Stimulated activated CD4-positive, alpha-beta T cell treated with anti-CD3 and anti-CD28 coated beads, Interleukin-12 subunit alpha, Interleukin-12 subunit beta, amount 100 ng/mL, for 48 hours (primary cell): Measurements from ENCODE around the gene CALHM3.

Experiments
- DNase-seq, 3 donors: peaks; one replicate each; pipeline ENCODE4 v3.0.0-alpha.2; 2020; ENCODE audit warnings: low read depth in 2 of 3, low spot score in 1 of 3

CALHM3 gene

GRCh38 chr10:103475437-103475836 is 3.6 kb downstream of the CALHM3 start:
- no peak for DNase-seq

GRCh38 chr10:103474077-103474476 is 5.0 kb downstream of the CALHM3 start:
- no peak for DNase-seq

DNA sequence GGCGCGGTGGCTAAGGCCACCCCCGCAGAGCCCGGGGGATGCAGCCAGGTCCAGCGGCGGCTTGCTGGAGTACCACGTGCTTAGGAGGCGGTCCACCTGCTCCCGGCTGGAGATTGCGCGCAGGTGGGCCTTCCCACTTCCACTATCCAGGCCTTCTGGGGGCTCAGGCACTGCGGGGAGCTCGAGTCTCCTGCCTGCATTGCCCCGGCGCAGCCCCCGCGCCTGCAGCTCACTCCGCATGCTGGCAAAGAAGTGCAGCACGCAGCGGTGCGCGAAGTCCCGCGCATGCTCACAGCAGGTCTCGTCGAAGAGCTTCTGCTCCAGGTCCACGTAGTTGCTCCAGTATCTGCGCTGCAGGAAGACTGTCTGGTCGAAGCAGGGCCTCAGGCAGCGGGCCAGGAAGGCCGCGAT is 5.8 kb downstream of the CALHM3 start:
- no peak for DNase-seq

DNA sequence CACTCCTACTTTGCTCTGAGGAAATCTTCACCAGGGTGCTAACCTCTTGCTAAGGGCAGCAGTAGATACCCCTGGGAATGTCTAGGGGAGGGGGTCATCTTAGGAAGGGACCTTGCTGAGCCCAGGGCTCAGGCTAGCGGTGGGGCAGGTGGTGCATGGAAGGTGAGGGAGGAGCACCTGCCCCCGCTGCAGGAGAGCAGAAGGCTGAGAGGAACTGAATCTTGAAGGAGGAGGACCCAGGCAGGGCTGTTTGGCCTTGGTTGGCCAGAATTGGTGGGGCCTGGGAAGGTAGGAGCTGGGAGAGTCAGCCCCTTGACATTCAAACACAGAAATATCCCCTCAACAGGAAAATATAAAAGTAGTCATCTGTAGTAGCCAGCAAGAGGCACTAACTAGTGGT is 7.0 kb downstream of the CALHM3 start:
- DNase-seq, result no peak

DNA sequence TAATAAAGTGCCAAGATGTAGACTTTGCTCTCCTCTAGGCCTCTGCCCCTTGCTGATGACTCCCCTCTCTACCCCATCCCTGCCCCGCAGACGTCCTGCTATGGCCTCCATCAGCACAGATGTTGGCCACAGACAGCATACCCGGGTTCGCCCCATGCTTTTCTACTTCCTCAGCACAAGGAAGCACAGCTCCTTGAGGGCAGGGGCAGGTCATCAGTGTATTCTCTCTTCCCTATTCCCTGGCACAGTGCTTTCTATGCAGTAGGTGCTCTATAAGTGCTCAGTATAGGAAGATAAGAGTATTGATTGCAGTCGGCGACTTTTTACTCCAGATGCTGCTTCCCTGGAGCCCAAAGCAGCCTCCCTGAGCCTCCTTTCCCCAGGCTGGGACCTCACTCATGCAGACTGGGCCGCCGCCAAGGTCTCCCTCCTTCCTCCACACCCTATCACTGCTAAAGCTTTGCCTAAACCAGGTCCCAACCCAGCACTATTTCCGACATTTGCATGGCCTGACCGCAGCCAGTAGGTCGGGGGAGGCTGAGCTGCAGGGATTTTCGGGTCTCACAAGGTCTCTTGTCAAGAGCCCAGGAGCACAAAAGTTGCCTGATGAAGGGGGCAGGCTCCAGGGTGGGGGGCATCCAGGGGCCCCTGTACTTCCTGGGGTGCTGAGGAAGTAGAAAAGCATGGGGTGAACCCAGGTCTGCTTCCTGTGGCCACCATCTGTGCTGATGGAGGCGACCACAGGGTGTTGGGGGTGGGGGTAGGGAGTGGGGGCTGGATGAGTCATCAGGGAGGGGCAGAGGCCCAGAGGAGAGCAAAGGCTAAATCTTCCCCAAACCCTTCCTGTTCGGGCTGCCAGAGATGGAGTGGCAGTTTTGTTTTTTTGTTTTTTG is 8.0 kb downstream of the CALHM3 start:
- DNase-seq, result peak; percentile 43 to 53 (median 50)

DNA sequence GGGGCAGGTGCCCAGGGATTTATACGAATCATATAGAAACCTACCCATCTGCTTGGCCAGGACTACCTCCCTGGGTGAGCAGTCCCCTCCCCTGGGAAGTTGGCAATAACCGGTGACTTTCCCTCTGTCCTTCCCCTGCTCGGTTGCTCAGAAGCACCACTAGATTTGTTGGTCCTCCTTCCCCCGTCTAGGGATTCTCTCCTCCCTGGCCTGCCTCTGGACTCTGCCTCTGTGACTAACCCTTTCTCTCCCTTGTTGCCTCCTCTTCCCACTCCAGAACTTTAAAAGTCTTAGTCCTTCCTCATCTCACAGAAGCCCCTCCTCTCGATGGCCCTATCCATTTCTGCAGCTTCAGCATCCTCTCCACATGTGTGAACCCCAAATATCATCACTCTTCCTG is 9.8 kb downstream of the CALHM3 start:
- DNase-seq, result no peak

- DNase-seq, result no peak
Measured at GRCh38 chr10:103467406-103467805, 11.6 kb downstream of the CALHM3 start.

DNA sequence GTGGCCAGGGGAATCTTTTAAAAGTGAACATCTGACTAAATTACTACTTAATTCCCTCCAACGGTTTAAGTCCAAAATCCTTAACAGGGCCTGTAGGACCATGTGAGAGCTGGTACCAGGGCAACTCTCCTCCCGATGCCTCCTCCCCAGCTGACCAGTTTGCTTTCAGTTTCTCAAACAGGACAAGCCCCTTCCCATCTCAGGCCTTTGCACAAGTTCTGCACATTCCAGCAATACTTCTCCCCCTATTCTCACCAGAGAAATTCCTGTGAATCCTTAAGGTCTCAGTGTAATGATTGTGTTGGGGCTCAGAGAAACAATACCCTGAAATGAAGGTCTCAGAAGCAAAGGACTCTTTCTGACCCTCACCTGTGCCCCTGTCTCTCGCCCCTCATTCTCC is 12.3 kb downstream of the CALHM3 start:
- DNase-seq, result no peak

GRCh38 chr10:103465411-103466179 is 13.4 kb downstream of the CALHM3 start:
- DNase-seq, result no peak

GRCh38 chr10:103463499-103463898 is 15.5 kb downstream of the CALHM3 start:
- DNase-seq, result no peak

DNA sequence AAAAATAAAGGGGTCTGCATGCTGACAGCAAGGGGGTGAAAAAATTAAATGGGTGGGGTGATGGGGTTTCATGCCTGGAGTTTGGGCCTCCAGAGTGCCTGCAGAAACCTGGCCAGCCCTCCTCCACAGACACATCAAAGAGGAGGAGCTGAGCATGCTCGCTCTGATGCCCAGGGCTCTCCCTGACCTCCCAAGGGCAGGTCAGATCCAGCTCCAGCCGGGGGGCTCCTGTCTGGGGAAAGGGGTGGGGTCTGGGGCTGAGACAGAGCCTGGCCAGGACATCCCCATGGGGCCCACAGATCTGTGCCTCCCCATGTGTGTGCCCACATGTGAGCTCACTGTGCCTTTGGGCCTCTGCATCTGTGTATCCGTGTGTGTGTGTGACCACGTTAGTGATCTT is 19.4 kb downstream of the CALHM3 start:
- no peak for DNase-seq

GRCh38 chr10:103458720-103459119 is 20.3 kb downstream of the CALHM3 start, which contains the start of gene CALHM1:
TSS of gene CALHM1 (minus strand) at chr10:103458900. CDS start at chr10:103458751, 149 bp downstream.
- DNase-seq, result no peak

DNA sequence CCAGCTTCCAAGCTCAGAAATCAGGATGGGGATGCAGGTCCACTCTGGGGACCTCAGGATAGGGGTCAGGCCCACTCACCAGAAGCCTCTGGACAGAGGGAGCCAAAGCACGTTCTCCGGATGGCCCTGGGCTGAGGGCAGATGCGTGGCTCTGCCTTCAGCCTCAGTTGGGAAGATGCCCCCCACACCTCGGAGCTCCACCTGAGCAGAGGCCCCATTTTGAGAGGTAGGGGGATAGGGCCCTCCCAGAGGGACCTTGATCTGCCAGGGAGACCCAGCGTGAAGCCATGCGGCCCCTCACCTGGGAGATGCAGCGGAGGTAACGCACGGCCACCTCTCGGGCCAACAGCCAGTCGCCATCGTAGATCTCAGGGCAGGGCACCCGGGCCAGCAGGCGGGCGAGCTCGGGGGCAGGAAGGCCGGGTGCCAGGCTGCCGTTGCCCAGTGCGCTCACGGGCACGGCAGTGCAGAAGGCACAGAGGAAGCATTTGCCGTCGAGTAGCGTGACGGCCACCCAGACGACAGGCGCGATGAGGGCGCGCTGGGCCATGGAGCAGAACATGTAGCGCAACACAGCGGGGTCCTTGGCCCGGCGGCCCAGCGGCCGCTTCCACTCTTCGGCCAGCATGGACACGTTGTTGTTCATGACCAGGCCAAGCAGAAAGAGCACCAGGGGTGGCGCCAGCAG is 21.0 kb downstream of the CALHM3 start:
- DNase-seq, result no peak

DNA sequence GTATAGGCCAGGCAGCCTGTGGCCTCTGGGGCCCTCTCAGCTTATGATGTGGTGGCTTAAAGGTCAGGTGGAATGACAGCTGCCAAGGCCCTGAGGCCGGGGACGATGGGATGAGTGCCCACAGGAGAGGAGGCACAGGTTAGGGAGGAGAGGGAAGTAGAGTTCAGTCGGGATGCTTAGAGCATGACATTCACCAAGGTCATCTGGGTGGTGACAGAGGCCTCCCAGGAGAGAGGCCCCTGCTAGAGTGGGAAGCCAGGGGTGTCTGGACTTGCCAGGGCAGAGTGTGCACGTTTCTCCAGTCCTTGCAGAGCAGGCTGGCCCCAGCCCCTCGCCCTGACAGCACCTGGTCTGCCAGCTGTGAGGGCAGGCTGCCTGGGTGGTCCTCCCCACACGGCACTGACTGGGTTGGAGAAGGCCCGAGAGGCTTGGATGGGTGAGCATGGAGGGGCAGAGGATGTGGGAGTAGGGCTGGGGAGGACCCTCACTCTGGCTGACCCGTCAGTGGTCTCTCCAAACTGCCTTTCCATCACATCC is 21.8 kb downstream of the CALHM3 start:
- no peak for DNase-seq

DNA sequence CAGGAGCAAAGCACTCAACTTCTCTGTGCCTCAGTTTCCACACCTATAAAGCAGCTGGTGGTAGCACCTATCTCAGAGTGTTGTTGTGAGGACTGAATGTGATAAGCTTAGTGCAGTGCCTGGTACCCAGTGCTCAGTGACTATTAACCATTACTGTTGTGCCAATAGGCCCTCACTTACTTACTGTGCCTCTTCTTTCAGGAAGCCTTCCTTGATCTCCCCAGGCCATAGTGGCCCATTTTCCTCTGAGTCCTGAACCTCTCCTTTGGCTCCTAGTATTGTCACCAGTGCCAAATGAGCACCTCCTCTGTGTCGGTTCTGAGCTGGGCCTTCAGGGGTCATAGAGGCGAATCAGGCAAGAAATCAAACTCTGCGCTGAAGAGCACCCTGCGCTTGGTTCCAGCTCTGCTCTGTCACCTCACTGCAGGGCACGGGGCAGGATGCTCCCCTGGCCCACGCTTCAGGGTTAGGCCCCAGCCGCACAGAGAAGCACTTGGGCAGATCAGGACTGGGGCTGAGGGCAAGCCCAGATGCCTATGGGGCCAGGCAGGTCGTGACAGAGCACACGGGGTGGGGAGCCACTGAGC is 22.9 kb downstream of the CALHM3 start:
- DNase-seq, result no peak

DNA sequence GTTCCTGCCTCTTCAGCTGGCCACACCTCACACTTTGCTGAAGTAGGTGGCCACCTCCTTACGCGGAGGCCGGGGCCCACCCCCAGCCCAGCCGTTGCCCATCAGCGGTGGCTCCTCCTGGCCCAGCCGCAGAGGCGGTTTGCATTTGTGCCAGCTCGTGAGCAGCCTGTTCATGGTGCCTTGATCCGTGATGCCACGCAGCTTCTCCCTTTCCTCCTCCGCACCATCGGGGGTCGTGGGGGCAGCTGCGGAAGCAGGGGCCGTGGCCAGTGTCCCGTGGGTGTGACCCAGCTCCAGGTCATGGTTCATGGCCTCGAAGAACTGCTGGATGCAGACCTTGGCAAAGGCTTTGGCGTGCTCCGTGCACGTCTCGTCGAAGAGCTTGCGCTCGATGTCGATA is 23.8 kb downstream of the CALHM3 start:
- no peak for DNase-seq

DNA sequence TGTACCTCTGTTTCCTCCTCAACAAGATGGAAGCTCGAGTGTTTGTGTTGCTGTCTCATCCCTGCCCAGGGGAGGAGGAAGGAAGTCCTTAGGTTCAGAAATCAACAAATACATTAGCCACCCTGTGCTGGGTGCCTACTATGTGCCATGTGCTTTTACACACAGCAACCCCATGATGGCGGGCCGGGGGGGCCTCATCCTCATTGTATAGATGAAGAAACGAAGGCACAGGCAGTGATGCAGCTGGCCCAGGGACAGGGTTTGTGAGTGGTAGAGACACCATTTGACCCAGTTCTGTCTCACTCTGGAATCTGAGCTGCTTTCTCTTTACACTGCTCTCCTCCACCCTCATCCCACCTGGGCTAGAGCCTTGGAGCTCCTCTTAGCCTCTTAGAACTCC is 25.0 kb downstream of the CALHM3 start:
- DNase-seq, result no peak

GRCh38 chr10:103452506-103453230 is 26.4 kb downstream of the CALHM3 start:
- DNase-seq, result no peak

- DNase-seq, result peak; percentile 29 to 58 (median 46)
Measured at GRCh38 chr10:103451831-103452505, 27.1 kb downstream of the CALHM3 start, which contains the start of gene CALHM2. TSS of gene CALHM2 (minus strand) at chr10:103452370. CDS start at chr10:103449941, 2,429 bp downstream.
